NK-92 (cell line): ENCODE results near the gene NDUFA8.

Experiments used
- DNase-seq: peaks from one replicate; lab custom pipeline; 2025; ENCODE audit not compliant: unreplicated experiment; lab: John Stamatoyannopoulos, UW

The NDUFA8 gene

DNA sequence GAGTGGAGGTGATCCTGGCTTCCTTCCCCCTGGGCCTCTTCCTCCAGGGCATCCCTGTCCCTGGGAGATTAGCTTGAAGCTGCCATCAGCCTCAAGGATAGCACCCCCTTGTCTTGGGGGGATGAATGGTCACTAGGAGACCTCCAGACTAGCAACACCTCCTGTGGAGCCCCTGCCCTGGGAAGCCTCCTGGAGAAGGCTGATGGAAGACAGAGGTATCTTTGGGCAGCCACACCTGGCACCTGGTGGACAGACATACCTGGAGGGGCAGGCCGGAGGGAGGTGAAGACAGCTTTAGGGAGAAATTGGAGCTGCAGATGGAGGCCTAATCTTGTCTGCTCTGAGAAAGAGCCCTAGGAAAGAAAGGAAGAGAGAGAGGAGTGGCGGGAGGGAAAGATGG lies 57.4 kb downstream of the NDUFA8 start:
- DNase-seq: no peak

- no peak for DNase-seq
Observed at GRCh38 chr9:122100756-122101155, 58.8 kb downstream of the NDUFA8 start.

DNA sequence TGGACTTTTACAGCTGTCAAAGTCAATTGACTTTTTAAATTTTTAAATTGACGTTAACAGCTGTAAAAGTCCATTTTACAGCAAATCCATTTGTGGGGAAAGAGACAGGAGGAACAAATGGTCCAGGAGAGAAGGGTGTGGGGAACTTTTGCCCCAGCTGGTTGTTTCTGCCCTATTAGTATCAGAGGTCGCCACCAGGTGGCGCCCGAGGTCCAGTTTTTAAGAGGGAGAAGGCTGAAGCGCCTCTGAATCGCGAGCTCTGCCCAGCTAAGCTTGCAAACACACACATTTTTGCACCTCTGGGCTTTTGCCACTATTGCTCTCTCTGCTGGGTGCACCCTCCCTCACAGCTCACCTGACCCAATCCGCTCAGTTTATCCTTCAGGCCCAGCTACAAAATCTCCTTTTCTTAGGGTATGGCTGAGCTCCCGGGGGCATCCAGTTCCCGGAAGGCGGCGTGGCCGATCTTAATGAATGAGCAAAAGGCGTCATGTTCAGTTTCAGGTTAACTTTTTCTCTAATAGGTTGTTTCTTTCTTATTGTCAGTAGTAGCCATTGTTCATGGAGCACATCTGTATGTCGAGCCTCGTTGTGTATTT lies 60.2 kb downstream of the NDUFA8 start:
- DNase-seq: no peak

GRCh38 chr9:122097679-122098315 lies 61.8 kb downstream of the NDUFA8 start:
- DNase-seq: no peak

- no peak for DNase-seq
Observed at GRCh38 chr9:122096620-122097415, 62.8 kb downstream of the NDUFA8 start.

DNA sequence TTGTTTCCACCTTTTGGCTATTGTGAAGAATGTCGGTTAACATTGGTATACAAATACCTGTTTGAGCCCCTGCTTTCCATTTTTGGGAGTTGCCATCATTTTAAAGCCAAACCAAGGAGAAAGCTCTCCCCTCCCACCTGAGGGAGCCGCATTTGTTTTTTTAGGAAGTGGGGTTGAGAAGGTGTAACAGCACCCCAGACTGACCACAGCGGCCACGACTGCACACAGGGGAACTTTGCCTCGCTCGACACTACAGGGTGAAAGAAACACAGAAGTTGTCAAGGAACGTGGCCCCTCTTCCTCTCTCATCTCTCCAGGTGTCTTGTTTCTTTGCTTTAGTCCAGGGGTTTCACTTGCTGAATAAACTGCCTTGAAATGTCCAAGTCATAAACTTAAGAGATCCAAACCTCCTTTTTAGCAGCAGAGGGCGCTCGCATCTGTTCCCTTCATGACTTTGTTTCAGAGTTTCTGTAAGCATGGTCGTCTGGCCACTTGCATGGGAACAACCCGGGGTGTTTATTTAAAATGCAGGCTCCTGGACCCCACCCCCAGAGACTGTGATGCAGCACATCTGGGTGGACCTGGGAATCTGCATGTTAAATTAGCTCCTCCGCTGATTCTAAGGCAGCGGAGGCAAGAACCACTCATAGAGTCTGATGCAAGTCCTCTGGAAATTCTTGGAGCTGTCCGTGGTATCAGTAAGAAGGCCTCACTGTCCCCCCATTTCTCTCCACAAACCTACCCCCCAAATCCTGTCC lies 64.4 kb downstream of the NDUFA8 start:
- DNase-seq: no peak
